CD4-positive, alpha-beta T cell treated with Interleukin-2 at 100 ng/mL for 4 hours (primary cell): ENCODE data around the gene COL8A2.
A peak's percentile ranks its signal among the peaks of the same experiment; 100 is the strongest.
"Not testable (repeated sequence)": the region's sequence is repeated elsewhere in the genome, so short reads cannot be mapped to it uniquely, and the experiment has no call there.

ENCODE experiments used
- DNase-seq: peaks from one replicate; pipeline ENCODE4 v3.0.0-alpha.2; 2020; ENCODE audit warnings: low spot score

The COL8A2 gene

GRCh38 chr1:36125129-36125991 lies at the start of gene COL8A2:
TSS of gene COL8A2 (minus strand) at chr1:36125222. CDS start at chr1:36100242, 24,980 bp downstream.
- DNase-seq, result no peak

DNA sequence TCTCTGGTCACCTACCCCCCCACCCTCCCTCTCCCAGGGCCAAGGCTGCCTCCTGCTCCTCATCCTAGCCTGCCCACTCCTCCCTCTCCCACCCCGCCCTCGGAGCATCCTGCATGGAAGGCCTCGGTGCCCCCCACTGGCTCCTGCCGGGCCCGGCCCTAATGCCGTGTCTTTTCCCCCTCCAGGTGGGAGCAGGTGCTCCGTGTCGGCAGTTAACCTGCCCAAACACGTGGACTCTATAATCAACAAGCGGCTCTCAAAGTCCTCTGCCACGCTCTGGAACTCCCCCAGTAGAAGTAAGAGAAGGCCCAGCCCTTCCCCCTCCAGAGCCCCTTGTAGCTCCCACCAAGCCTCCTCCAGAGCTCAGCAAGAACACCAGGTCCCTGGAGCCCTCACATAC lies 49.7 kb upstream of the COL8A2 start:
- no peak for DNase-seq

- no peak for DNase-seq
Observed at GRCh38 chr1:36172983-36173382, 48.0 kb upstream of the COL8A2 start.

DNA sequence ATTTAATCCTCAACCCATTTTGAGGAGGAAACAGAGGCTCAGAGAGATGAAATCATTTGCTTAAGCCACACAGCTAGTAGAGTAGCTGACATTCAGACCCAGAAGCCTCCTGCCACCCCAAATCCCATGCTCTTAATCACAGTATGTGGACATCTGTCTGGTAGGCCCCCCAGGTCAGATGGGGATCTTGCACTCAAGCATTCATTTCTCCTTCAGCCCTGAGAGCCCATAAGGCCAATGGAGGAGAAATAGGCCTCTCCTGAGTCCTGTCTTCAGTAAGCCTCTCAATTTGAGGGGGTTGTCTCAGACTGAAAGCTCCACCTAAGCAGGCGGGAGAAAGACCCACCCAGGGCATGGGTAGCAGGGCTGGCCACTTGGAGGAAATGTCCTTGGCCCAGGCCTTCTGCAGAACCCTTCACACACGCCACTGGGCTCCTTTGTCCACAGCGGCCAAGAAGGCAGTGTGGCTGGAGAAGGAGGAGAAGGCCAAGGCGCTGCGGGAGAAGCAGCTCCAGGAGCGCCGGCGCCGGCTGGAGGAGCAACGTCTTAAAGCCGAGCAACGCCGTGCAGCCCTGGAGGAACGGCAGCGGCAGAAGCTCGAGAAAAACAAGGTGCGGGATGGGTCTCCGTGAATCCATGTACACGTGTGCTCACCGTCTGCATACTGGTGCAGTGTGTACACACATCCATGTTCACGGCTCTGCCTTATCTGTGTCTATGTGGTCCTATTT lies 47.2 kb upstream of the COL8A2 start:
- DNase-seq, result no peak

- DNase-seq, result no peak
Observed at GRCh38 chr1:36170643-36171412, 45.8 kb upstream of the COL8A2 start.

DNA sequence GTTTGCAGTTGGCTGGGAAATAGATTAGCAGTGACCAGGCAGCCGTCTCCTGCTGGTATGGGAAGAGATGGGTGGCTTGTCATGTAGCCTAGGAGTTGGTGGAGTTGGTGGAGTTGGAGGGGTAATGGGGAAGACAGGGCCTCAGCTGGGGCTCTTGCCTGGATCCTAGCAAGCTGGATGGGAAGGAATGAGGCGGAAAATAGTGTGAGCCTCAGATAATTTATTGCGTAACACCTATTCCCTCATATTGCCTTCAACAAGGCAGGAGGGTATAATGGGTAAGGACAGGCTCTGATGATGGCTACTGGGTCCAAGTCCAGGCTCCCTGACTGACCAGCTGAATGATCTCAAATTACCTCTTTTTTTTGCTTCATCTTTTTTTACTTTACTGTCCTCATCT lies 43.5 kb upstream of the COL8A2 start:
- DNase-seq, result no peak

- DNase-seq, result no peak
Observed at GRCh38 chr1:36166938-36167905, 42.2 kb upstream of the COL8A2 start.

GRCh38 chr1:36166136-36166535 lies 41.1 kb upstream of the COL8A2 start:
- no peak for DNase-seq

GRCh38 chr1:36165145-36165544 lies 40.1 kb upstream of the COL8A2 start:
- no peak for DNase-seq

DNA sequence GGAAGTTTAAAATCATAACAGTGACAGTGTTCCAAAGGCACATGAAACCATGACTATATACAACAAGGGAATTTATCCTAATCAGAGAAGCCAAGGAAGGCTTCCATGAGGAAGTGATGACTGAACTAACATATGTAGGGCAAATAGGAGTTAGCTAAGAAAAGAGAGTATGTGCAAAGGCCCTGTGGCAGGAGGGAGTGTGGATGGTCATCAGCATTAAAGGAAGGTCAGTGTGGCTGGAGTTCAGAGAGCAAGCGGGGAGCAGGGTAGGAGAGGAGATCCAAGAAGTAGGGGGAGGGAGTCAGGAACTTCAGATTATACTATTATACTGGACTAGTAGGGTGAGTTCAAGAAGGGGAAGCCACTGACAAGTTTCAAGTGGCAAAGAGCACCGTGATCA lies 39.3 kb upstream of the COL8A2 start:
- no peak for DNase-seq

DNA sequence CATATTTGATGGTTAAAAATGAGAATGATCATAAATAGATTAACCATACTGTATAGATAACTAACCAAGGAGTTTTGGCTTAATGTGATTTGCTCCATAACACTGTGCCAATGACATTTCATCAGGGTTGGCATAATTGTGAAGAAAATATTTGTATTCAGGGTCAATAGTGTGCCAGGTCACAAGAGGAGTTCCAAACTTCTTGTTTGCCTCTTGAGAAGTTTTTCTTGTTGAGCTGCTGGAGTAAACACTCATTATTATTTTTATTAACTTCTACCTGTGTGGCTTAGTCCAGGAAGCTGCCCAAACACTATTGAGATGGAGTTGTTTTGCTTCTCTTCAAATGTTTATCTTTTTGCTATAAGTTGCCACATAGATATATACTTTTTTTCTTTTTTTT lies 38.4 kb upstream of the COL8A2 start:
- no peak for DNase-seq

GRCh38 chr1:36162680-36163239 lies 37.7 kb upstream of the COL8A2 start:
- no peak for DNase-seq

GRCh38 chr1:36161641-36162531 lies 36.9 kb upstream of the COL8A2 start:
- DNase-seq, result peak; percentile 45

GRCh38 chr1:36160949-36161485 lies 36.0 kb upstream of the COL8A2 start:
- DNase-seq, result peak; percentile 52

DNA sequence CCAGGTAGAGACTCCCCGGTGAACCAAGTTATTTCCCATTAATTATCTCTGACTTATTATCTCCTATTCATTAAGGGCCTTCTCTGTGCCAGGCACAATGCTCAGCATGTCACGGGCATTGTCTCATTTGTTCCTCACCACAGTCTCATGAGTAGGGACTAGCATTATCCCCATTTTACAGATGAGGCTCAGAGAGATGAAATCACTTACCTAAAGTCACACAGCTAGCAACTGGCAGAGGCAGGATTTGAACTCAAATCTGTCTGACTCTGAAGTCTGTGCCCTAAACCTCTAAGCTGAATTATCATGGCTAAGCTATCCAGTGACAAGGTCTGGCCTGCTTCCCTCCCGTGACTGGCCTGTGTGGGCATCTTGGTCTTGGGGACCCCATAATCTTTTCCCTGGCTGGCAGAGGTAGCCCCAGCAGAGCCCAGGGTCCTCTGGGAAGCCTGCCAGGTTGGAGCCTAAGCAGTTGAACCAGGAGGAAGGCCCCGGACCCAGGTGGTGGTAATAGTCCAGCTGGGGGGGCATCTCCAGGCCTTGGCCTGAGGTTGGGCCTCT lies 35.4 kb upstream of the COL8A2 start:
- DNase-seq, result no peak

GRCh38 chr1:36159614-36160387 lies 34.8 kb upstream of the COL8A2 start:
- no peak for DNase-seq

- DNase-seq, result not testable (repeated sequence)
Observed at GRCh38 chr1:36158827-36159252, 33.8 kb upstream of the COL8A2 start.
